ENCODE measurements around the gene THSD7A.

DNA sequence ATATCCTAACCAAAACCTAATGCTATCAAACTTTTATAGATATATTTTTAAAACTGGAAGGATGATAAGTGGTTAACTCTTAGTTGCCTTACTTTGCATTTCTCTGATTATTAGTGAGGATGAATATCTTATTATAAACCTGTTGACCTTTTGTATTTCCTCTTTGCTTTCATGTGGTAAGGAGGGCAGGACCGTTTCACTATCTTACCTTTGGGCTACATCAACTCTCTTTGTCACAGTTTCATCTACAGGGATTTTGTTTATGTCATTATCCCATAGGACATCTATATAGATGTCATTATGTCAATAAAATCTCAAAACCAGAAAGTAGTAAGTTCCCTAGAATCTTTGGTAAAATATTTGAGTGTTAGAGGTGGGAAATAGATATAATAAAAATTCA lies 219.3 kb downstream of the THSD7A start:
- TF ChIP-seq, protein P1, sequence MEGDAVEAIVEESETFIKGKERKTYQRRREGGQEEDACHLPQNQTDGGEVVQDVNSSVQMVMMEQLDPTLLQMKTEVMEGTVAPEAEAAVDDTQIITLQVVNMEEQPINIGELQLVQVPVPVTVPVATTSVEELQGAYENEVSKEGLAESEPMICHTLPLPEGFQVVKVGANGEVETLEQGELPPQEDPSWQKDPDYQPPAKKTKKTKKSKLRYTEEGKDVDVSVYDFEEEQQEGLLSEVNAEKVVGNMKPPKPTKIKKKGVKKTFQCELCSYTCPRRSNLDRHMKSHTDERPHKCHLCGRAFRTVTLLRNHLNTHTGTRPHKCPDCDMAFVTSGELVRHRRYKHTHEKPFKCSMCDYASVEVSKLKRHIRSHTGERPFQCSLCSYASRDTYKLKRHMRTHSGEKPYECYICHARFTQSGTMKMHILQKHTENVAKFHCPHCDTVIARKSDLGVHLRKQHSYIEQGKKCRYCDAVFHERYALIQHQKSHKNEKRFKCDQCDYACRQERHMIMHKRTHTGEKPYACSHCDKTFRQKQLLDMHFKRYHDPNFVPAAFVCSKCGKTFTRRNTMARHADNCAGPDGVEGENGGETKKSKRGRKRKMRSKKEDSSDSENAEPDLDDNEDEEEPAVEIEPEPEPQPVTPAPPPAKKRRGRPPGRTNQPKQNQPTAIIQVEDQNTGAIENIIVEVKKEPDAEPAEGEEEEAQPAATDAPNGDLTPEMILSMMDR (IDR thresholded peaks at IDR 0.05), result no peak
- TF ChIP-seq POLR2A (IDR thresholded peaks at IDR 0.05), result no peak

All from tibial nerve (tissue), 3 donors.